Measurements from ENCODE around the gene MEIS2. TPM values are rescaled to one million over a fixed set of nuclear protein-coding genes. Genes with fewer than 3 reads are reported as not detected.
A peak's percentile ranks its signal among the peaks of the same experiment; 100 is the strongest.

MEIS2 gene
- total and polyA plus RNA-seq, 2 of the 13 experiments (the other 11 are each of a cell fraction or from before 2014, with no cell fraction given) = 10.7 to 12.4 TPM

- H3K9me3 ChIP-seq (ENCODE audit: low read length) = no peaks in the 10 kb centered on the region
- H3K27ac ChIP-seq (ENCODE audit: extremely low read length, insufficient read depth, low read length) = no peak overlapping the region
- FAIRE-seq (no peak), DNase-seq (ENCODE audit: low spot score) (no peak), ATAC-seq (no peak)
- POLR2A ChIA-PET = no interaction called here
- no TSS peak for BruUV-seq (replicated peaks)
- in situ Hi-C loops (cut with HindIII; ENCODE audit: extremely low pct_ligation_motif_present, low pct_unique_long_range_greater_than_20kb) = no loop called here
- peaks cover 0 to 2% of the 10 kb centered on the region in 2 experiments; a peak in 2 of 5 replicates for H3K36me3 ChIP-seq (replicated peaks in 1 of 2; ENCODE audit: control insufficient read depth in 1 of 2, insufficient read depth in 2 of 2, low read length in 2 of 2)
- no peak overlapping the region for H3K4me3 ChIP-seq (replicated peaks in 1 of 3; ENCODE audit: insufficient read depth in 1 of 3, low read depth in 2 of 3, low read length in 3 of 3)
- 66% methylated on average over 3 of the region's 3 CpGs for WGBS (ENCODE audit: low lambda C conversion rate)
- H3K79me2 ChIP-seq (ENCODE audit: insufficient read depth, low read length) = no peaks in the 10 kb centered on the region
- H3K4me2 ChIP-seq (ENCODE audit: low read depth, low read length) = no peak overlapping the region
- no peak overlapping the region for H2AFZ ChIP-seq (ENCODE audit: low read length)
- CTCF ChIA-PET (ENCODE audit: low intra/inter-chr PET ratio, low total read pairs) = no interaction called here
- TF ChIP-seq PHF5A (CRISPR knock-in tag; IDR thresholded peaks at IDR 0.05; ENCODE audit: low read depth, unreplicated experiment) = no peak
- no peak for TF ChIP-seq BCL6 (CRISPR knock-in tag; IDR thresholded peaks at IDR 0.05)
- no peak for TF ChIP-seq ZNF670 (CRISPR knock-in tag; IDR thresholded peaks at IDR 0.05; ENCODE audit: borderline replicate concordance)
- no peak for TF ChIP-seq FOXP1 (IDR thresholded peaks at IDR 0.05)
- peak; percentile 44; the same call in 1 of the 2 replicates for TF ChIP-seq FOXP1 (CRISPR knock-in tag; IDR thresholded peaks at IDR 0.05)
- peak; percentile 22; the same call in 1 of the 2 replicates for TF ChIP-seq KAT2B (IDR thresholded peaks at IDR 0.05; ENCODE audit: borderline replicate concordance, low read depth, low read length)
- no peak for TF ChIP-seq ZNF350 (CRISPR knock-in tag; IDR thresholded peaks at IDR 0.05; ENCODE audit: borderline replicate concordance, low read depth)
- TF ChIP-seq RFXAP (CRISPR knock-in tag; IDR thresholded peaks at IDR 0.05; ENCODE audit: borderline replicate concordance) = no peak
- TF ChIP-seq ZNF354B (CRISPR knock-in tag; IDR thresholded peaks at IDR 0.05) = no peak
- no peak for TF ChIP-seq MTF1 (CRISPR knock-in tag; IDR thresholded peaks at IDR 0.05)
- peak; percentile 58; the same call in 1 of the 2 replicates for TF ChIP-seq HNF1A (IDR thresholded peaks at IDR 0.05; ENCODE audit: low read depth)
- no peak for TF ChIP-seq HNF1A (CRISPR knock-in tag; IDR thresholded peaks at IDR 0.05; ENCODE audit: borderline replicate concordance)
- no peak for TF ChIP-seq SALL2 (CRISPR knock-in tag; IDR thresholded peaks at IDR 0.05)
- no peak for TF ChIP-seq FOXK1 (CRISPR knock-in tag; IDR thresholded peaks at IDR 0.05; ENCODE audit: borderline replicate concordance, low read depth)
- TF ChIP-seq ATAD3A (CRISPR knock-in tag; IDR thresholded peaks at IDR 0.05) = no peak
- no peak for TF ChIP-seq RFX1 (IDR thresholded peaks at IDR 0.05)
- no peak for TF ChIP-seq FOXC1 (CRISPR knock-in tag; IDR thresholded peaks at IDR 0.05; ENCODE audit: borderline replicate concordance)
- no peak for TF ChIP-seq ZBTB4 (CRISPR knock-in tag; IDR thresholded peaks at IDR 0.05; ENCODE audit: borderline replicate concordance)
- no peak for TF ChIP-seq MEIS1 (CRISPR knock-in tag; IDR thresholded peaks at IDR 0.05; ENCODE audit: borderline replicate concordance)
- intact Hi-C loops (cut with micrococcal nuclease; ENCODE audit: unreplicated experiment) = no loop called here
- H3K27me3 ChIP-seq (ENCODE audit: control insufficient read depth in 1 of 2, insufficient read depth in 2 of 2, low read length in 2 of 2) = no peaks in the 10 kb centered on the region
- no peaks in the 10 kb centered on the region for H4K20me1 ChIP-seq (ENCODE audit: insufficient read depth, low read length)
- H3K4me1 ChIP-seq (ENCODE audit: insufficient read depth, low read length) = peaks cover 25% of the 10 kb centered on the region
- no peak overlapping the region for H3K9ac ChIP-seq (ENCODE audit: insufficient read depth, low read depth, low read length)
Observed at GRCh38 chr15:36940636-36941260, 159.6 kb downstream of the MEIS2 start.

Data from HepG2 (cell line).